Thyroid gland (tissue), 4 donors: Measurements from ENCODE around the gene SCYGR7.

Source experiments
- POLR2A ChIP-seq, 2 donors: fragments of 450-650 bp; IDR thresholded peaks; one replicate each; pipeline ENCODE4 v1.6.1; 2017; ENCODE audit warnings: antibody characterized with exemption in 2 of 2, mild to moderate bottlenecking in 2 of 2, moderate library complexity in 1 of 2
- TF ChIP-seq, protein P1 (sequence below), 6 experiments: fragments of 200-600 bp in 3 of 6; fragments of 450-650 bp in 3 of 6; sonication (generic) in 3 of 6; IDR thresholded peaks; one replicate each; pipeline ENCODE4 v1.5.1; 2016 to 2019; ENCODE audit warnings: antibody characterized with exemption in 6 of 6, mild to moderate bottlenecking in 2 of 6, inconsistent platforms in 1 of 6, moderate library complexity in 1 of 6

DNA sequence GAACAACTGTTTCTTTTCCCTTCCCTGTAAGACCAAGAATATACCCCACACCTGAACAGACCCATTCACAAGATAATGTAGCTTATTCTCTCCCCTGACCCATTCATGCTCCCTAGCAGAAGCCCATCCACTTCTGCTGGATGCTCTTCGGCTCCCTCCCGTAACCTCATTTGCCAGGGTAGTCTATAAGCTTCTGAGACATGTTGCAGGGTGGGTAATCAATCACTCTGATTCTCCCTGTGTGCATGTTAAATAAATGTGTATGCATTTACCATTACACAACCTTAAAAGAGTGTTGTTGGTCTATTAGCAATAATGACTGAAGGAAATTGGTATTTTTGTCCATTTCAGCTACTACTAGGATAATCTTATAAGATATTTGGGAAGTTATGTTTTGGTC is 11.6 kb upstream of the SCYGR7 start:
- TF ChIP-seq, protein P1, sequence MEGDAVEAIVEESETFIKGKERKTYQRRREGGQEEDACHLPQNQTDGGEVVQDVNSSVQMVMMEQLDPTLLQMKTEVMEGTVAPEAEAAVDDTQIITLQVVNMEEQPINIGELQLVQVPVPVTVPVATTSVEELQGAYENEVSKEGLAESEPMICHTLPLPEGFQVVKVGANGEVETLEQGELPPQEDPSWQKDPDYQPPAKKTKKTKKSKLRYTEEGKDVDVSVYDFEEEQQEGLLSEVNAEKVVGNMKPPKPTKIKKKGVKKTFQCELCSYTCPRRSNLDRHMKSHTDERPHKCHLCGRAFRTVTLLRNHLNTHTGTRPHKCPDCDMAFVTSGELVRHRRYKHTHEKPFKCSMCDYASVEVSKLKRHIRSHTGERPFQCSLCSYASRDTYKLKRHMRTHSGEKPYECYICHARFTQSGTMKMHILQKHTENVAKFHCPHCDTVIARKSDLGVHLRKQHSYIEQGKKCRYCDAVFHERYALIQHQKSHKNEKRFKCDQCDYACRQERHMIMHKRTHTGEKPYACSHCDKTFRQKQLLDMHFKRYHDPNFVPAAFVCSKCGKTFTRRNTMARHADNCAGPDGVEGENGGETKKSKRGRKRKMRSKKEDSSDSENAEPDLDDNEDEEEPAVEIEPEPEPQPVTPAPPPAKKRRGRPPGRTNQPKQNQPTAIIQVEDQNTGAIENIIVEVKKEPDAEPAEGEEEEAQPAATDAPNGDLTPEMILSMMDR (IDR thresholded peaks at IDR 0.05), result no peak
- no peak for TF ChIP-seq POLR2A (IDR thresholded peaks at IDR 0.05)
